HepG2 (cell line): ENCODE data around the gene KCTD14. TPM values are rescaled to one million over a fixed set of nuclear protein-coding genes. Genes with fewer than 3 reads are reported as not detected.

Source experiments
- ATAC-seq: fragments of 200-7000 bp; cut with Tn5 transposase; 3 replicates; pipeline ENCODE4 v1.9.1; 2020; ENCODE audit warnings: mild to moderate bottlenecking, moderate library complexity
- BruUV-seq: library from RNA; stranded (reverse); fragments of 400-500 nt; replicated peaks from 2 replicates; lab custom pipeline; 2021; lab: Mats Ljungman, UMichigan
- CTCF ChIA-PET: fragments of 300-600 bp; formaldehyde crosslinking; extraction: SDS; loops from one replicate; lab custom pipeline; 2021; ENCODE audit warnings: low total read pairs, inconsistent platforms, low intra/inter-chr PET ratio; lab: Yijun Ruan, JAX
- POLR2A ChIA-PET: fragments of 350-600 bp; sonication (Branson Sonifier 250); formaldehyde crosslinking; loops from one replicate; lab custom pipeline; 2020; ENCODE audit warnings: antibody characterized with exemption, inconsistent platforms; lab: Yijun Ruan, JAX
- DNase-seq: peaks from one replicate; pipeline ENCODE4 v3.0.0-alpha.2; 2015; ENCODE audit warnings: low spot score
- FAIRE-seq: peaks from 3 replicates; lab custom pipeline; 2011; peaks lifted over from hg19 to GRCh38; lab: Jason Lieb, UNC
- H2AFZ ChIP-seq: one replicate; pipeline ENCODE4 v1.6.1; 2011; ENCODE audit warnings: low read length, inconsistent platforms
- H3K27ac ChIP-seq: fragments of 300-600 bp; 3 replicates; pipeline ENCODE4 v1.8.0; 2011; ENCODE audit warnings: mixed run types, mild to moderate bottlenecking, mixed read lengths, low read length, inconsistent platforms; ENCODE audit not compliant: insufficient read depth; ENCODE audit errors: extremely low read length
- H3K27me3 ChIP-seq, 2 experiments: fragments of 200-600 bp in 1 of 2; 2 replicates in 1 of 2; 3 replicates in 1 of 2; pipeline versions ENCODE4 v1.6.0 to v1.8.0; 2011; ENCODE audit warnings: low read length in 2 of 2, mild to moderate bottlenecking in 2 of 2, moderate library complexity in 2 of 2, inconsistent platforms in 1 of 2; ENCODE audit not compliant: insufficient read depth in 2 of 2, control insufficient read depth in 1 of 2
- H3K36me3 ChIP-seq, 2 experiments: fragments of 200-600 bp in 1 of 2; replicated peaks in 1 of 2; 2 replicates in 1 of 2; 3 replicates in 1 of 2; pipeline versions ENCODE4 v1.5.1 to v1.8.0; 2011; ENCODE audit warnings: low read length in 2 of 2, inconsistent platforms in 1 of 2; ENCODE audit not compliant: insufficient read depth in 2 of 2, control insufficient read depth in 1 of 2
- H3K4me1 ChIP-seq: 2 replicates; pipeline ENCODE4 v1.5.1; 2012; ENCODE audit warnings: low read length, inconsistent platforms; ENCODE audit not compliant: insufficient read depth
- H3K4me2 ChIP-seq: 2 replicates; pipeline ENCODE4 v1.6.0; 2011; ENCODE audit warnings: low read depth, low read length, inconsistent platforms
- H3K4me3 ChIP-seq, 3 experiments: fragments of 200-600 bp in 1 of 3; sonication (generic), shearing (Covaris generic) in 1 of 3; replicated peaks in 1 of 3; 2 replicates each; pipeline ENCODE4 v1.5.1; 2011 to 2016; ENCODE audit warnings: low read length in 3 of 3, inconsistent platforms in 2 of 3, low read depth in 2 of 3, mild to moderate bottlenecking in 2 of 3, control low read depth in 1 of 3, mixed read lengths in 1 of 3; ENCODE audit not compliant: insufficient read depth in 1 of 3
- H3K79me2 ChIP-seq: one replicate; pipeline ENCODE4 v1.6.1; 2011; ENCODE audit warnings: low read length, inconsistent platforms; ENCODE audit not compliant: insufficient read depth
- H3K9ac ChIP-seq: 2 replicates; pipeline ENCODE4 v1.6.0; 2011; ENCODE audit warnings: mild to moderate bottlenecking, low read depth, low read length, inconsistent platforms; ENCODE audit not compliant: insufficient read depth
- H3K9me3 ChIP-seq: 2 replicates; pipeline ENCODE4 v1.5.1; 2012; ENCODE audit warnings: mild to moderate bottlenecking, low read length
- H4K20me1 ChIP-seq: 2 replicates; pipeline ENCODE4 v1.6.0; 2011; ENCODE audit warnings: inconsistent platforms, mild to moderate bottlenecking, low read length, moderate library complexity; ENCODE audit not compliant: insufficient read depth
- AHDC1 ChIP-seq: sonication (generic); formaldehyde crosslinking; IDR thresholded peaks from 2 replicates; pipeline ENCODE4 v1.5.1; 2020; ENCODE audit warnings: mild to moderate bottlenecking, missing genetic modification reagents, borderline replicate concordance
- CBX5 ChIP-seq: sonication (generic); formaldehyde crosslinking; IDR thresholded peaks from 2 replicates; pipeline ENCODE4 v1.4.0; 2020; ENCODE audit warnings: missing genetic modification reagents, borderline replicate concordance
- FOSL2 ChIP-seq: sonication (generic); formaldehyde crosslinking; IDR thresholded peaks from 2 replicates; pipeline ENCODE4 v1.4.0; 2020; ENCODE audit warnings: missing genetic modification reagents
- FOXM1 ChIP-seq: sonication (generic); formaldehyde crosslinking; IDR thresholded peaks from 2 replicates; pipeline ENCODE4 v1.5.0; 2020; ENCODE audit warnings: missing genetic modification reagents
- RAD21 ChIP-seq: fragments of 450-650 bp; formaldehyde crosslinking; IDR thresholded peaks from 2 replicates; pipeline ENCODE4 v1.5.0; 2020; ENCODE audit warnings: mild to moderate bottlenecking
- SIX4 ChIP-seq: sonication (generic); formaldehyde crosslinking; IDR thresholded peaks from 2 replicates; pipeline ENCODE4 v1.4.0; 2020; ENCODE audit warnings: missing genetic modification reagents
- TBX2 ChIP-seq: sonication (generic); formaldehyde crosslinking; IDR thresholded peaks from 2 replicates; pipeline ENCODE4 v1.5.0; 2020; ENCODE audit warnings: missing genetic modification reagents, mild to moderate bottlenecking, borderline replicate concordance
- ZBTB14 ChIP-seq: sonication (generic); formaldehyde crosslinking; IDR thresholded peaks from 2 replicates; pipeline ENCODE4 v1.4.0; 2020; ENCODE audit warnings: missing genetic modification reagents
- ZNF12 ChIP-seq: sonication (generic); formaldehyde crosslinking; IDR thresholded peaks from 2 replicates; pipeline ENCODE4 v1.5.0; 2020; ENCODE audit warnings: missing genetic modification reagents
- ZNF296 ChIP-seq: sonication (generic); formaldehyde crosslinking; conservative IDR thresholded peaks from 2 replicates; pipeline ENCODE4 v1.5.0; 2020; ENCODE audit warnings: mild to moderate bottlenecking, missing genetic modification reagents
- ZNF326 ChIP-seq: sonication (generic); formaldehyde crosslinking; IDR thresholded peaks from 2 replicates; pipeline ENCODE4 v1.4.0; 2020; ENCODE audit warnings: missing genetic modification reagents, borderline replicate concordance
- ZNF34 ChIP-seq: sonication (generic); formaldehyde crosslinking; IDR thresholded peaks from 2 replicates; pipeline ENCODE4 v1.4.0; 2020; ENCODE audit warnings: mild to moderate bottlenecking, missing genetic modification reagents, borderline replicate concordance
- ZNF615 ChIP-seq: sonication (generic); formaldehyde crosslinking; IDR thresholded peaks from 2 replicates; pipeline ENCODE4 v1.5.0; 2020; ENCODE audit warnings: mild to moderate bottlenecking, missing genetic modification reagents, borderline replicate concordance
- WGBS: methylation state at CpG from one replicate; pipeline ENCODE4 v1.1.6; 2017; ENCODE audit warnings: low lambda C conversion rate; 5-methylcytosine and 5-hydroxymethylcytosine counted together
- in situ Hi-C: cut with HindIII; loops from 2 replicates; pipeline ENCODE4 v1.10.0; 2017; ENCODE audit warnings: low pct_unique_long_range_greater_than_20kb; ENCODE audit not compliant: extremely low pct_ligation_motif_present
- intact Hi-C: fragments of 100-400 bp; cut with micrococcal nuclease; formaldehyde crosslinking; loops from one replicate; pipeline ENCODE4 v1.10.0; 2022; ENCODE audit not compliant: unreplicated experiment
- polyA plus RNA-seq, 8 experiments: library from polyadenylated mRNA; depleted of rRNA in 3 of 8; stranded (reverse) in 7 of 8; unstranded in 1 of 8; fragments of >200 nt; fragmentation: Illumina TruSeq in 4 of 8; extraction: Trizol in 4 of 8; gene quantifications; 2 replicates each; pipeline versions ENCODE4 v1.2.1 to v1.2.3, GENCODE V29; 2011 to 2016; ENCODE audit warnings: low read depth in 4 of 8, missing spikeins in 1 of 8, mixed read lengths in 1 of 8; ENCODE audit not compliant: insufficient read depth in 1 of 8
- total RNA-seq, 5 experiments: library from RNA; depleted of rRNA; stranded (reverse); fragments of >200 nt; fragmentation: Illumina TruSeq; extraction: Trizol; gene quantifications; 2 replicates each; pipeline ENCODE4 v1.2.3, GENCODE V29; 2016; ENCODE audit warnings: low read depth in 1 of 5

KCTD14 gene
- total and polyA plus RNA-seq, 2 of the 13 experiments (the other 11 are each of a cell fraction or from before 2014, with no cell fraction given), result 10.3 to 15.6 TPM

GRCh38 chr11:78057462-78058055 is 34.5 kb upstream of the KCTD14 start:
- WGBS, result 43% methylated on average over 9 of the region's 10 CpGs
- DNase-seq, result no peak
- Histone ChIP-seq H3K9ac (0 out of 2 replicates have a peak overlapping the region, but pooled peaks have one; percentile 18), H3K79me2 (no peaks in the 10 kb centered on the region), H4K20me1 (no peaks in the 10 kb centered on the region), H2AFZ (no peak overlapping the region), H3K9me3 (no peaks in the 10 kb centered on the region), H3K36me3 (no peaks in the 10 kb centered on the region), H3K4me3 (no peak overlapping the region), H3K4me2 (peak overlapping the region; percentile 34), H3K27ac (peak overlapping the region; percentile 54), H3K27me3 (no peaks in the 10 kb centered on the region), H3K4me1 (peaks cover 56% of the 10 kb centered on the region)
- CTCF ChIA-PET, result no interaction called here
- POLR2A ChIA-PET, result interaction anchor here (0.8 to 1.8 kb wide), 3 partner anchors 12 to 111 kb away, joined by 3 to 4 read pairs (median 4); no protein-coding TSS in a partner anchor
- BruUV-seq, result no TSS peak
- in situ Hi-C loops, result no loop called here
- intact Hi-C loops, result loop anchor here (1.0 kb wide), 1 partner anchor 26 kb away; no protein-coding TSS in a partner anchor
- FAIRE-seq, result no peak
- peak; percentile 25 for ATAC-seq
- TF ChIP-seq ZBTB14 (CRISPR knock-in tag), result no peak
- no peak for TF ChIP-seq ZNF326 (CRISPR knock-in tag)
- no peak for TF ChIP-seq ZNF296 (CRISPR knock-in tag)
- TF ChIP-seq FOSL2 (CRISPR knock-in tag), result no peak
- no peak for TF ChIP-seq ZNF34 (CRISPR knock-in tag)
- TF ChIP-seq SIX4 (CRISPR knock-in tag), result no peak
- TF ChIP-seq AHDC1, result no peak
- no peak for TF ChIP-seq ZNF615
- no peak for TF ChIP-seq FOXM1 (CRISPR knock-in tag)
- TF ChIP-seq CBX5 (CRISPR knock-in tag), result no peak
- TF ChIP-seq RAD21 (CRISPR knock-in tag), result no peak
- TF ChIP-seq ZNF12 (CRISPR knock-in tag), result no peak
- 0 out of 2 replicates have a peak, but pooled peaks have one; percentile 22 for TF ChIP-seq TBX2 (CRISPR knock-in tag)
